ENCODE data around the gene PNN. TPM values are rescaled to one million over a fixed set of nuclear protein-coding genes. Genes with fewer than 3 reads are reported as not detected.
"Not testable (repeated sequence)": the region's sequence is repeated elsewhere in the genome, so short reads cannot be mapped to it uniquely, and the experiment has no call there.

Gene PNN
- total and polyA plus RNA-seq, 4 donors = 26.8 to 45.1 (median 37.7) TPM

DNA sequence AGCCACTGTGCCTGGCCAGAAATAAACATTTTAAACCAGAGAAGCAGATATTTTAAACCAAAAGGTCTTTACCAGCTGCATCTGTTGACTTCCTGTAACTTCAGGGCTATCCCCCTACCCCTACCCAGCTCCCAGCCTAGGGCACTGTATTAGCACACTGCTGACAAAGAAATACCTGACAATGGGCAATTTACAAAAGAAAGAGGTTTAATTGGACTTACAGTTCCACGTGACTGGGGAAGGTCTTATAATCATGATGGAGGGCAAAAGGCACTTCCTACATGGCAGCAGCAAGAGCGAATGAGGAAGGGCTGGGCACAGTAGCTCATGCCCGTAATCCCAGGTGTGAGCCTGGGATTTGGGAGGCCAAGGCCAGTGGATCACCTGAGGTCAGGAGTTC is 34.9 kb upstream of the PNN start:
- ATAC-seq (ENCODE audit: insufficient read depth, low FRiP score) = no peak
- Histone ChIP-seq H3K4me1 (ENCODE audit: control insufficient read depth in 5 of 5, insufficient read depth in 5 of 5, low read length in 5 of 5) (peaks cover 0 to 8% (median 0%) of the 10 kb centered on the region in 5 donors), H3K4me3 (no peak overlapping the region), H3K27ac (ENCODE audit: low read depth in 1 of 2, low read length in 1 of 2) (no peak overlapping the region), H3K36me3 (ENCODE audit: control insufficient read depth in 4 of 4, insufficient read depth in 4 of 4, low read length in 4 of 4) (peaks cover 3 to 18% (median 6%) of the 10 kb centered on the region in 4 donors), H3K9me3 (ENCODE audit: control insufficient read depth in 4 of 4, insufficient read depth in 3 of 4, low read length in 3 of 4) (peaks cover 0 to 3% (median 1%) of the 10 kb centered on the region in 4 donors), H3K27me3 (ENCODE audit: control insufficient read depth in 3 of 3, insufficient read depth in 3 of 3, low read length in 2 of 3) (no peaks in the 10 kb centered on the region), H3K9ac (ENCODE audit: insufficient read depth in 1 of 2, low read length in 2 of 2) (no peak overlapping the region)
- no peak for TF ChIP-seq CTCF (IDR thresholded peaks at IDR 0.05; ENCODE audit: control extremely low read depth, extremely low read depth)
- DNase-seq = no peak
- WGBS, 2 donors = 96 to 98% methylated on average over 3 of the region's 3 CpGs

- H3K4me3 ChIP-seq; DNase-seq; H3K27ac ChIP-seq (ENCODE audit: low read depth in 1 of 2, low read length in 1 of 2); H3K4me1 ChIP-seq (ENCODE audit: control insufficient read depth in 5 of 5, insufficient read depth in 5 of 5, low read length in 5 of 5); ATAC-seq (ENCODE audit: insufficient read depth, low FRiP score); H3K9ac ChIP-seq (ENCODE audit: insufficient read depth in 1 of 2, low read length in 2 of 2); H3K36me3 ChIP-seq (ENCODE audit: control insufficient read depth in 4 of 4, insufficient read depth in 4 of 4, low read length in 4 of 4); H3K9me3 ChIP-seq (ENCODE audit: control insufficient read depth in 4 of 4, insufficient read depth in 3 of 4, low read length in 3 of 4); H3K27me3 ChIP-seq (ENCODE audit: control insufficient read depth in 3 of 3, insufficient read depth in 3 of 3, low read length in 2 of 3): not testable (repeated sequence)
- WGBS, 2 donors = 89 to 95% methylated on average over 1 of the region's 1 CpG
These were observed 33.4 kb upstream of the PNN start for GRCh38 chr14:39141623-39142022.

GRCh38 chr14:39143226-39143625 is 31.8 kb upstream of the PNN start:
- not testable (repeated sequence) for H3K27me3 ChIP-seq (ENCODE audit: control insufficient read depth in 3 of 3, insufficient read depth in 3 of 3, low read length in 2 of 3); ATAC-seq (ENCODE audit: insufficient read depth, low FRiP score); H3K9me3 ChIP-seq (ENCODE audit: control insufficient read depth in 4 of 4, insufficient read depth in 3 of 4, low read length in 3 of 4); DNase-seq; H3K4me1 ChIP-seq (ENCODE audit: control insufficient read depth in 5 of 5, insufficient read depth in 5 of 5, low read length in 5 of 5); H3K9ac ChIP-seq (ENCODE audit: insufficient read depth in 1 of 2, low read length in 2 of 2); H3K36me3 ChIP-seq (ENCODE audit: control insufficient read depth in 4 of 4, insufficient read depth in 4 of 4, low read length in 4 of 4); H3K27ac ChIP-seq (ENCODE audit: low read depth in 1 of 2, low read length in 1 of 2); H3K4me3 ChIP-seq
- 76 to 80% methylated on average over 2 of the region's 2 CpGs for WGBS, 2 donors

GRCh38 chr14:39145266-39145966 is 29.6 kb upstream of the PNN start:
- WGBS, 2 donors = 75 to 80% methylated on average over 7 of the region's 7 CpGs
- H3K9ac ChIP-seq (ENCODE audit: insufficient read depth in 1 of 2, low read length in 2 of 2) = no peak overlapping the region
- no peak overlapping the region for H3K27ac ChIP-seq (ENCODE audit: low read depth in 1 of 2, low read length in 1 of 2)
- no peaks in the 10 kb centered on the region for H3K4me1 ChIP-seq (ENCODE audit: control insufficient read depth in 5 of 5, insufficient read depth in 5 of 5, low read length in 5 of 5)
- H3K9me3 ChIP-seq (ENCODE audit: control insufficient read depth in 4 of 4, insufficient read depth in 3 of 4, low read length in 3 of 4) = peaks cover 0 to 3% (median under 1%) of the 10 kb centered on the region in 4 donors
- H3K36me3 ChIP-seq (ENCODE audit: control insufficient read depth in 4 of 4, insufficient read depth in 4 of 4, low read length in 4 of 4) = peaks cover 2 to 22% (median 18%) of the 10 kb centered on the region in 4 donors
- H3K4me3 ChIP-seq = no peak overlapping the region
- ATAC-seq (ENCODE audit: insufficient read depth, low FRiP score) (no peak), DNase-seq (peak in 2 of 3 donors; percentile 5 to 6)
- H3K27me3 ChIP-seq (ENCODE audit: control insufficient read depth in 3 of 3, insufficient read depth in 3 of 3, low read length in 2 of 3) = no peaks in the 10 kb centered on the region
- TF ChIP-seq CTCF (IDR thresholded peaks at IDR 0.05; ENCODE audit: control extremely low read depth, extremely low read depth) = no peak
